MM.1S (cell line): ENCODE results near the gene CNTNAP2.

Source experiments
- EZH2phosphoT487 ChIP-seq: fragments of 300-600 bp; sonication (generic); IDR thresholded peaks from 2 replicates; pipeline ENCODE4 v1.6.1; 2018; ENCODE audit warnings: antibody characterized with exemption, low read length
- TF ChIP-seq, protein P1 (sequence below): fragments of 300-600 bp; sonication (generic); IDR thresholded peaks from 2 replicates; pipeline ENCODE4 v1.5.1; 2016; ENCODE audit warnings: antibody characterized with exemption, low read length, mixed read lengths

DNA sequence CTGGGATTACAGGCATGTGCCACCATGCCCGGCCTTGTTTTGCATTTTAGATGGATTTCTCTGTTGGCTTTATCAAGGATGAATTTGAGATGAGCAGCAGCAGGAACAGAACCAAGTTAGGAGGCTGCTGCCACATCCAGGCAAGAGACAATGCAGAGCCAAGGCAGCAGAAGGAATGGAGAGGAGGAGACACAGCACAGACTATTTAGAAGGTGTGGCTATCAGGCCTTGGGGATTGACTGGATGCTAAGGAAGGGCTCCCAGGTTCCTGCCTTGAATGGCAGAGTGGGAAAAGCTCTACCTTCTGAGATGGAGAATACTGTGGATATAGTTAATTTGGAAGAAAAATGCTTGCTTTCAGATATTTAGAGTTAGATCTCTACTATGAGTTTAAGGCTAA is 1989.3 kb downstream of the CNTNAP2 start:
- TF ChIP-seq, protein P1, sequence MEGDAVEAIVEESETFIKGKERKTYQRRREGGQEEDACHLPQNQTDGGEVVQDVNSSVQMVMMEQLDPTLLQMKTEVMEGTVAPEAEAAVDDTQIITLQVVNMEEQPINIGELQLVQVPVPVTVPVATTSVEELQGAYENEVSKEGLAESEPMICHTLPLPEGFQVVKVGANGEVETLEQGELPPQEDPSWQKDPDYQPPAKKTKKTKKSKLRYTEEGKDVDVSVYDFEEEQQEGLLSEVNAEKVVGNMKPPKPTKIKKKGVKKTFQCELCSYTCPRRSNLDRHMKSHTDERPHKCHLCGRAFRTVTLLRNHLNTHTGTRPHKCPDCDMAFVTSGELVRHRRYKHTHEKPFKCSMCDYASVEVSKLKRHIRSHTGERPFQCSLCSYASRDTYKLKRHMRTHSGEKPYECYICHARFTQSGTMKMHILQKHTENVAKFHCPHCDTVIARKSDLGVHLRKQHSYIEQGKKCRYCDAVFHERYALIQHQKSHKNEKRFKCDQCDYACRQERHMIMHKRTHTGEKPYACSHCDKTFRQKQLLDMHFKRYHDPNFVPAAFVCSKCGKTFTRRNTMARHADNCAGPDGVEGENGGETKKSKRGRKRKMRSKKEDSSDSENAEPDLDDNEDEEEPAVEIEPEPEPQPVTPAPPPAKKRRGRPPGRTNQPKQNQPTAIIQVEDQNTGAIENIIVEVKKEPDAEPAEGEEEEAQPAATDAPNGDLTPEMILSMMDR, result no peak
- no peak for TF ChIP-seq EZH2phosphoT487
